ENCODE results near the gene ACOX3.
A peak's percentile ranks its signal among the peaks of the same experiment; 100 is the strongest.
"Not testable (repeated sequence)": the region's sequence is repeated elsewhere in the genome, so short reads cannot be mapped to it uniquely, and the experiment has no call there.

ACOX3 gene

DNA sequence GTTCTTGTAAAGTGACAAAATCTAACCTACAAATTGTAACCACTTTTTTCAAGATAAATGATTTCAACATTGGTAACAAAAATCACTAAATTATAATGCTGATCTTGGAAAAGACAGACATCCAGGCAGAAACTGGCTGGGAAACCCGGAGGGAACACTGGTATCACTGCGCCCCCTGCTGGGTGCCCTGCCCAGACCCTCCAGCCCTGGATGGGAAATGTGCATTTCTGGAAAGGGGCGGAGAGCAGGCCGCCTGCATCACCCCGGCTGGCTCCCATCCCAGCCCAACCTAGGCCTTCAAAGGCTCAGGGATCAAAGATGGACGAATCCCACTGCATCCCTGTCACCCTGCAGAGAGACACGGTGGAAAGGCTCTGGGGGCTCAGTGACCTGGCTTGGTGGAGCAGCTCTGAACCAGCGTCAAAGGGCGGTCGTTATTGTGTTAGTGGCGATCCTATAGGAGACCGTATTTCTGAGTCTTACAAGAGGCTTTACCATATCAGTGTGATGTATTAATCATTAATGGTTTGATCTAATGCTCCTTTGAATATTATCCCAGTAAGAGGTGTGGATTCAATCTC lies 37.3 kb downstream of the ACOX3 start:
- peak; percentile 49 for DNase-seq

DNA sequence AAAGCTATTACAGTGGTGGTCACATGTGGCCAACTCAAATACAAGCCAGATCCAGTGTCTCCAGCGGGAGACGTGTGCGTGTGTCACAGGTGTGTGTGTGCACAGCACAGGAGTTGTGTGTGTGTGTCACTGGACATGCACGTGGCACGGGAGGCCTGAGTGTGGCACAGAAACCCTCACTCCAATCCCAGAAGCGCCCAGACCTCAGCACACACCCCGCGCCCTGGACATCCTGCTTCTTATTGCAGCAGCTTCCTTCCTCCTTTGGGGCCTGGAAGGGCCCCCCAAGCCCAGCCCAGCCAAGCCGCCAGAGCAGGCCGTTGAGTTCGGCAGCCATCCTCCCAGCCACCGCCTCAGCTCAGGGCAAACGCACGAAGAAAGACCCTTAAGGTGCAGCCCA lies 37.9 kb downstream of the ACOX3 start:
- no peak for DNase-seq

DNA sequence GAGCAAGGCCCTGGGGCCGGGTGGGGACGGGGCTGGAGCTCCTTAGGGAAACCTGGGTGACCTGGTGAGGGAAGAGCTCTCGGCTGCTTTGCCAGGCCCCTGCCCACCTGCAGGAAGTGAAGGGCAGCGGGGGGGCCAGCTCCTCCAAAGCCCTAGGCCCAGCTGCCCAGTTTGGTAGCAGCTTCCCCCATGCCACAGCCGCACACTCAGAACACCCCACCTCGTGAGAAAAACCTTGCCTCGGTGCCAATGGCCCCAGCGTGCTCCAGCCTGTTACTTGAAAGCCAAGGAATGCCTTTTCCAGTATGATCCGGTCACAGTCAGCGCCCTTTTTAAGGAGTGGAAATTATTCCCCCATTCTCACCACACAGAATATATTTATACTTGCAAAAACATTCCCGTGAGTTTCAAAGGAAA lies 38.3 kb downstream of the ACOX3 start:
- DNase-seq, result no peak

DNA sequence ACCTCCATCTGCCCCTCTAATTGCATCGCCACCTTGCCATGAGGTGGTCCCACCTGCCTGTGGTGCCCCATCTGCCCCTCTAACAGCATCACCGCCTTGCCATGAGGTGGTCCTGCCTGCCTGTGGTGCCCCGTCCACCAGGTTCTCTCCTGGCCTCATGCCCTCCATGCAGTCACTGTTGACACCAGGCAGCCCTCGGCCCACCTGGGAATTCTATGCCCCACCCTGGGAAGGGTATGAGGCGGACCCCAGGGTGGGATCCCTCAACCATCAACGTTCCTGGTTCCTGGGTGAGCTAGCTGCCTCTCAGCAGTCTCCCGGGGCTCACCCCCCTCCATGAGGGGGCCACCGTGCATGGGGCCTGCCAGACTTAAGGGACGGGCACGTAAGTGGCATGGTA lies 38.9 kb downstream of the ACOX3 start:
- no peak for DNase-seq

DNA sequence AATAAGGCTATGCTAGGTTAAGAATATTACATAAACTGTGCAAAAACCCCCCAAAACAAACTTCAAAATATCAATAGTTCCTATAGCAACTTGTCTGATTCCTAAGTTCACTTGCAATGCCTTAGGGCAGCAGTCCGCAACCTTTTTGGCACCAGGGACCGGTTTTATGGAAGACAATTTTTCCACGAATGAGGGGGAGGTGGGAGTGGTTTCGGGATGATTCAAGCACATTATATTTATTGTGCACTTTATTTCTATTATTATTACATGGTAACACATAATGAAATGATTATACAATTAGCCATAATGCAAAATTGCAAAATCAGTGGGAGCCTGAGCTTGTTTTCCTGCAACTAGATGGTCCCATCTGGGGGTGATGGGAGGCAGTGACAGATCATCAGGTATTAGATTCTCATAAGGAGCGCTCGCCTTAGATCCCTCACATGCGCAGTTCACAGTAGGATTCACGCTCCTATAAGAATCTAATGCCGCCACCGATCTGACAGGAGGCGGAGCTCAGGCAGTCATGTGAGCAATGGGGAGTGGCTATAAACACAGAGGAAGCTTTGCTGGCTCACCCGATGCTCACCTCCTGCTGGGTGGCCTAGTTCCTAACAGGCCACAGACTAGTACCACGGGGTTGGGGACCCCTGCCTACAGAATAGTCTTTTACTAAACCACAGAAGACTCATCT lies 39.7 kb downstream of the ACOX3 start:
- no peak for DNase-seq

DNA sequence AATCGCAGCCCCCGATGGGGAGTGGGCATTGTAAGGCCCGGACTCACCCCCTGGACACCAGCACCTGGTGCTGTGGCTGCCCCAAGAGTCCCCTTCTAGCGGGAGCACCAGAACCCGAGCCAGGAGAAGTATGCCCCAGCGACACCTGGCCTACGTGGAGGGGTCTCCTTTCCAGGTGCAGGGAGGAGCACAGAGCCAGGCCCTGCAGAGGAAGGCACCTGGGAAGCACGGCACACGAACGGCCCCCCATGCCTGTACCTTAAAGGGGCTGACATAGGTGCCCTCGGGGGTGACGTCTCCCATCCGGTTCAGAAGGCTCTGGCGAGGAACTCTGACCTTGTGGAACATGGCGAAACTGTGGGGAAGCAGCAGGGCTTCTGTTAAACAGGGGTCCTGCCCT lies 41.2 kb downstream of the ACOX3 start:
- DNase-seq, result no peak

DNA sequence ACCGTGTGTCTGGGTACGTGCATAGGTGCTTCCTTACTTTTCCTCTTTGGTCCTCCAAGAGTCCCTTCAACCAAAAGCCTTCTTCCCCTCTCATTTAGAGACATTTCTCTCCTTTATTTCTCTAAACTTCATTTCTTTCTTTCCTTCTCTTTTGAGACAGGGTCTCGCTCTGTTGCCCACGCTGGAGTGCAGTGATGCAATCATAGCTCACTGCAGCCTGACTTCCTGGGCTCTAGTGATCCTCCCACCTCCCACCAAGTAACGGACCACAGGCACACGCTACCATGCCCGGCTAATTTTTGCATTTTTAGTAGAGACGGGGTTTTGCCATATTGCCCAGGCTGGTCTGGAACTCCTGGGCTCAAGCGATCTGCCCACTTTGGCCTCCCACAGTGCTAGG lies 42.2 kb downstream of the ACOX3 start:
- no peak for DNase-seq

DNA sequence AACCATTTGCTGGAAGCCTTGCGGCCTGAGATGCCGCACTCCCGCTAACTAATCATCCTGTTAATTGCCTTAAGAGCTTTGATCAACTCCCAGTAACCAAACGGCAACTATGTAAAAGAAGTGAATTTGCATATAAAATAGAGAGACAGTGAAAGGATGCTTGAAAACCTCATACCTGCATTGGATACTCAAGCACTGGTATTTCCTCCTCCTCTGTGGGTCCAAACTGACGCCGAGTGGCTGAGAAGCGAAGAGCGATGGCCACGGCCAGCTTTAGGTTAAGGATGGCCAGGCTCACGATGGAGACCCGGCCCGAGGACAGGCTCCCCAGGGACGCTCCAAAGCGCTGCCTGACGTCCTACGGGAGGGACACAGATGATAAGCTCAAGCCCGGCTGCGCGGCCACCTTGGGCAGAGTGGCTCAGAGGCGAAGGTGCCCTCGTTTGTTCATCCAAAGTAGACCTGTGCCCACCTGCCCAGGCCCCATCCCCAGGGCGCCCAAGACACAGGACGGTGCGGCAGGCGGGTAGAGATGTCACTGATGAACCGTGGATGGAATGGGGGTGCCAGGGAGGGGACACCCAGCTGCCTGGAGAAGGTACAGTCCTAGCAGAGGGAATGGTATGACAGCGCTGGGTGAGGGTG lies 43.6 kb downstream of the ACOX3 start:
- DNase-seq, result no peak

DNA sequence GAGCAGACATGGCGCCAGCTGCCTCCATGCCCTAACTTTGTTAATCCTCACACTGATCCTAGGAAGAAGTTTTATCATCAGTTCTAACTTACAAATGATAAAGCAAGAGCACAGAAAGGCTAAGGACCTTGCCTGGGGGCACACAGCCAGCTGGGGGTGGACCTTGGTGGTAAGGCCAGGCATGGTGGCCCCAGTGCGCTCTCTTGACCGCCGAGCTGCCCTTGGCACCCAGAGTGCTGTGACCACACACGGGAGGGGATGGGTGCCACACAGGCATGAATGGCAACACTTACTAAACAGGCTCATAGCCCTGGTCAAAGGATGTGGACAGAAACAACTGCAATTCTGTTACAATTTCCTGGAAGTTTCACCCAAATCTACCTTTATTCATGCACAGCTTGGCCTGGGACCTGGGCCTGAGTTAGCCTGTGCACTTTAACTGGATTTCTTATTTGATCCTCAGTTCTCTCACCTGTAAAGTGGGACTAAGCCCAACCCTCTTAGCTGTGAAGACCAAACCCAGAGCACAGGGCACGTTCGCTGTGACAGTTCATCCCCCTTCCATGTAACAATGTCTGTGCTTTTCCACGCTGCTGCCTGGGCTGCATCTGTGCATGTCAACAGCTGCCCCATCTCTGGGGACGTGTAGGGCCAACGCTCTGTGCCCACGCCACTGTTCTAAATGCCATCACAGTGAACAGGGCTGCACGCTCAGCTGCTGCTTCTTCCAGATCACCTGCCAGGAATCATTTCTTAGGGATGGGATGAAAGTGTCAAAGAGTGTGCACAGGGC lies 44.8 kb downstream of the ACOX3 start:
- no peak for DNase-seq

DNA sequence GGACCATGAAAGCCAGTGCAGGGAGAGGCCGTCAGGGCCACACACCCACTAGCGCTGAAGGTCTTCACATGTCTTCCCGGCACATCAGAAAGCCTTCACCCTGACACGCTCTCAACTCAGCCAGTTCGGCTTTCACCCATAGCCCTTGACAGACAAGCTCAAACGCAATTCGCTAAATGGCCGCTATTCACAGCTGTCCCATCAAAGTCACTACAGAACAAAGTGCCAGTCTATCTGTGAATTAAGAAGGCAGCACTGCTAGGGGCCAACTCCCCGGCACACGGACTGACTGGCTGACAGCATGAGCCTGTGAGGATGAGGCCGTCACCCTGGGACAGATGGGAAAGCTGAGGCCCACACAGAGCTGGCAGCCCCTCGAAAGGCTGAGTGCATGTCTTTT lies 45.7 kb downstream of the ACOX3 start:
- no peak for DNase-seq

DNA sequence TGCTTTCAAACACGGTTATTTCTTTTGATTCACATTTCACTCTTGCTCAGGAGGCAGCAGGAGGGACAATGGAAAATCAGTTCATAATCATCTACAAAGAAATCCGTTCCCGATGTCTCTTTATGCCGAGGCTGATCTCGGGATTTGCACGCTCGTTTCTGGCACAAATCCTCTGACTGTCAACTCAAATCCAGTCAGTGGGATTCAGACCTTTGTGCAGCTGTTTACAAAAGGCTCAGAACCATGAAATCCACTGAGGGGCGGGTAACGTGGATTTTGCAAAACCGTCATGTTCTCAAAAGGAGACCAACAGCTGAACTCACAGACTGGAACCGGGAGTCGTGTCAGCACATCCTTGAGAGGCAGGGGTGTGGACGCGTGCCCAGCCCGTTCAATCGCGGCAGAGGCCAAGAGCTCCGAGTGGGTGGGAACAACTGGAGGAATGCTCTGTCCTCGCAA lies 46.4 kb downstream of the ACOX3 start:
- DNase-seq, result no peak

DNA sequence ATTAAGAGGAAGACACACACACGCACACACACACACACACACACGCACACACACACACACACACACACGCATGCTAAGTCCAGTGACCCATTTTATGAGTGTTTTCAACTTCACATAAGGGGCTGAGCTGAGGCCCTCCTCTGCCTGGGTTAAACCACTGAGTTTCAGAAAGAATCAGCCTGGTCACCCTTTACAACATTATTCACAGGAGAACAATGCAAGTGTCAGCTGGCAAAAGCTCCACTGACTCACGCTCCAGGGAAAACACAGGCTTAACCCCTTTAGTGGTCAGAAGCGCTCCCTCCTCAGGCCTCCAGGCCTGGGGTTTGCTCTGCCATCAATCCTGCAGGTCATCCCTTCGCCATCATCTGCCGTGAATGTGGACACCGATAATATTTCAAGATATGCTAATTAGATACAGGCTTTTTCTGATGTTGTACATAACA lies 46.9 kb downstream of the ACOX3 start:
- DNase-seq, result no peak

DNA sequence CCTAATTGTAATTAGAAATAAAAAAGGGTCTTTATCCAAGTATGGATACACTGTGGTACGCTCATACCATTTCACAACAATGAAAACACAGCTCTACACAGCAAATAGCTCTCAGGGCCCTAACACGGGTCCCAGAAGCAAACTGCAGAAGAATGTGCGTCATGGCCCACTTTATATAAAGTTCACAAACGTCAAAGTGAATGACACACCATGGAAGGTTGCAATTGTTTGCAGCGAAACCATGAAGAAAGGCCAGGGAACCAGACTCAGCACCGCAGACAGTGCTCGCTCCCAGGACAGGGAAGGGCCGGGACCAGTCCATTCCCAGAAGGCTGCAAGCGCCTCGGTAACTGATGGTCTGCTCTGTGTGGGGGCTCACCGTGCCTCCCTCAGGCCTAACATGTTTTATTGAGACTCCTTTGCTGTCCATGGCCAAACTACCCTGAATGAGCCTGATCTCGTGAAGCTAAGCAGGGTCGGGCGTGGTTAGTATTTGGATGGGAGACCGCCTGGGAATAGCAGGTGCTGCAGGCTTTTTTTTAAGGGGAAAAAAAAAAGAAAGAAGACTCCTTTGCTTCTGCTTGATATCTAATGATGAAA lies 47.8 kb downstream of the ACOX3 start:
- DNase-seq, result no peak

DNA sequence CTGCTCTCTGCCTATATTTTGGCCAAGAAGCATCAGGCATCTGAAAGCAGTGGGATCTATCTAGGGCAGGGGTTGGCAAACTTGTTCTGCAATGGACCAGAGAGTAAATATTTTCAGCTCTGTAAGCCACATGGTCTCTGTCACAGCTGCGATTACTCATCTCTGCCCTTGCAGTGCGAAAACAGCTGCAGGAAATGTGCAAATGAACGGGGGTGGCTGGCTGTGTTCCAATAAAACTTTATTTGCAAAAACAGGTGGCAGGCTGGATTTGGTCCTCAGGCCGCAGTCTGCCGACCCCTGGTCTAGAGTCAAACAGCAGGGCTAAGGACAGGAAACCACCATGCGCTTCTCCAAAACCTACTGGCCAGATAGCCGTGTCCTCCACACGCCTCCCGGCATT lies 48.6 kb downstream of the ACOX3 start:
- DNase-seq, result no peak

DNA sequence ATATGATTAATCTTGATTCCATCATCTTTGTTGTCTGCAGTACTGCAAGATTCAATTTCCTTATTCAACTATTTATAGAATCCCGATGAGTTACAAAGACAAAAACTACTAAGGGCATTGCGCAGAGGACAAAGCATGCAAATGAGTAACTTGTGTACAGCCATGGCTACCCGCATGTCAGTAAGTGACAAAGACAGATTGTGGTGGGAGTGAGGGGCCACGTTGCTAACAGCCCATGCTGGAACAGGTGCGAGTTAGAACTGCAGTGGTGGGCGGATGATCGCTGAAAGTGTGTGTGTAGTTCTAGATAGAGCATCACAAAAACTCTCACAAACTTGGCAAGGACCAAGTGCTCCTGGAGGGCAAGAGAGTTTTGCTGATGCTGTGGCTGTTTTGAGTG lies 49.5 kb downstream of the ACOX3 start:
- DNase-seq, result no peak

DNA sequence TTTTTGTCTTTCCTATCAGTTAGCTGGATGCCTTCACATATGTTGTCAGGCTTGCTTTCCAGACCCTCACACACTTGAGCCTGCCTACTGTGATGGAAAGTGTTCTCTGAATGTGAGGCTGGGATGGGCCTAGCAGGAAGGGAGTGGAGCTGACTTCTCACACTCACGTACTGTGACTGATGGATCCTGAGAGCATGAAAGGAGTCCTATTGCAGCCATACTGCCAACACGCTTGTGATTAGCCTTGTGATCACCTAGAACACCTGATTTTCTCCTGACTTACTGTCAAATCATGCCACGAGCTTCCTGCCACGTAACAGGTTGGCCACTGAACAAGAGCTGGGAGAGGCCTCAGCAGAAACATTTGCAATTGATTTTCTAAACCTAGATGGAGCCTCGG lies 49.9 kb downstream of the ACOX3 start:
- no peak for DNase-seq

DNA sequence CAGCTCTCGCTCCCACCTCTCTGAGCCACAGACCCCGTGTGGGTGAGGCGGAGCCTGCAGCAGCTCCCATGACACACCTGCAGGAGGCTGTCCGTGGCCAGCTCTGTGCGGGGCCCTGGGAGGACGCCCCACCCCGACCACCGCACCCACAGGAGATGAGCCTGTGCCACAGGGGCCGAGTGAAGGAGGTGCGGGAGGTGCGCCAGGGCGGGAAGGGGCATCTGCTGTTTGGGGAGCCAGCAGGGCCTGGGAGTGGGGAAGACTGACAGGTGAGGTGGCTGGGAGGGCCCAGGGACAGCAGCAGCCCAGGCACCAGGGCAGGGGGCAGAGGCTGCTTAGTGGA lies 52.0 kb downstream of the ACOX3 start:
- no peak for DNase-seq

DNA sequence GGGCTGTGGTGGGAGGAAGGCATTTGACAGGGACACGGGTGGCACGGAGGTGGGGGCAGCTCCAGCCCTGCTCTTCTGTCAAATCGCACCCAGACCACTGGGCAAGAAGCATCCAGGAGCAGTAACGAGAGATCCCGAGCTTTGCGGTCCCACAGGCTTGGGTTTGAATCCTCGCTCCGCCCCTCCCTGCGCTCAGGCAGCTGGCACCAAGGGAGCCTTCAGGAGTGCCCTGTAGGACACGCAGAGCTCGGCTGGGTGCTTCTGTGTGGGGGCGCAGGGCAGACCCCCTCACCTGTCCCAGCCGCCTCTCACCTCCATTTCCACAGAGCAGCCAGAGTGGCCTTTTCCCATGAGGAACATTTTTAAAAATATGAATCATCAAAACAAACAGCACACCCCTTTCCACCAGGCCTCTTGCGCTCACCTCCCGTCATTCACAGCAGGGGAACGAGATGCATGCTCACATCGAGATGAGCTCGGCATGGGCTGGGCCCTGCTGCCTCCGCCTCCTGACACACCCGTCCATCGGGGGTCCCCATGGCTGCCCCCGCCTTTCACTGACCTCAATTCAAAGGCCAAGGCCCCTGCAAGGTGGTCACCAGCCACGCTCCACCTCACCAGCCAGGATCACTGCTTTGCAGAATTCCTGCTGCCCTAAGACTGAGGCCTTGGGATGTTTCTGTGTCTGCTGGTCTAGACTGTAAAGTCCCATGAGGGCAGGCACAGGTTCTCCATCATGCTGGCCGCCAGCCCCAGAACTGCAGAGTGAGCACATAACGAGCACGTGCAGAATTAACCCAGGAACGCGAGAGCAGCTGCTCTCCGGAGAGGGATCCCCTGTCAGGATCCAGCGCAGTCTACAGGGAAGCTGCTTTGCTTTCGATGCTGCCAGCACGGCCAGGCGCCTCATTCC lies 52.7 kb downstream of the ACOX3 start:
- no peak for DNase-seq

DNA sequence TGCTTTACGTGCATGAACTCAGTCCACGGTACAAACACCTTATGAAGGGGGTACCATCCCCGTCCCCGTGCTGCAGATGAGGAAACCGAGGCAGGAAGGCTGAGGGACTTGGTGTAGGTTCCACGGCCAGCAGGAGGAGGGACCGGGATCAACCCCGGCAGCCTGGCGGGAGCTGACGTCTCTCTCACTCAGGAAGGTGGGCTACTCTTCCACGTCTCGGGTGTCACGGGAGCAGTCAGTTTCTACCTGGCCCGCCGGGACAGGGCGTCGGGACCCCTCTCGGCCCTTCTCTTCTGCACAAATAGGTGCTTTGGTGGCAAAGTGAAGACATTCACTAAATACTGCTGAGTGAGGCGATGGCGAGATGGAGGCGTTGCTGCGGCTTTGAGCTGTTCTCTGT lies 53.3 kb downstream of the ACOX3 start:
- DNase-seq, result no peak

DNA sequence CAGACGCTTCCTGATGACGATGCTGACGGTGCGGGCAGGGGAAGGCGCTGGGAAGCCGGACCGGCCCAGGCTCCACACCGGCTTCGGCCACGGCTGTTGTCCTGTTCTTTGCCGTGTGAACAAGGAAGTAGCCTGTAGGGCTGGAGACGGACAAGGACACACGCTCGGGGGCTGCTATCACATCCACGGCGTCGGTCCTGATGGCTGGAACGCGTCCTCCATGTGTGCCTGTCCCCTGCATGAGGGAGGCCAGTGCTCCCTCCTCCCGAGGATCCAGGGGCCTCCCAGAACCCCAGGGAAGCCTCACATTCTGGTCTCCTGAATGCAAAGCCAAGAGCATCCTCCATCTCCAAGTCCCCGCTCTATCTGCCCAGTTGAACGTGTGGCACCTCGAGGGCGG lies 53.8 kb downstream of the ACOX3 start:
- DNase-seq, result no peak

DNA sequence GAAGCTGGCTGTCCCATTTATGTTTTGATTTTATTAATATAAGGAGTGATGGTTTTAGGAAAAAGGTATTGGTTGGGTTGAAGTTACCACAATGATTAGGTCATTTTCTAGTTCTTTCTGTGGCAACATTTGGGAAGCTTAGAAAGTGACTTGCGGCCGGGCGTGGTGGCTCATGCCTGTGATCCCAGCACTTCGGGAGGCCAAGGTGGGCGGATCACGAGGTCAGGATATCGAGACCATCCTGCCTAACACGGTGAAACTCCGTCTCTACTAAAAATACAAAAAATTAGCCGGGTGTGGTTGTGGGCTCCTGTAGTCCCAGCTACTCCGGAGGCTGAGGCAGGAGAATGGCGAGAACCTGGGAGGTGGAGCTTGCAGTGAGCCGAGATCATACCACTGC lies 54.4 kb downstream of the ACOX3 start:
- not testable (repeated sequence) for DNase-seq

DNA sequence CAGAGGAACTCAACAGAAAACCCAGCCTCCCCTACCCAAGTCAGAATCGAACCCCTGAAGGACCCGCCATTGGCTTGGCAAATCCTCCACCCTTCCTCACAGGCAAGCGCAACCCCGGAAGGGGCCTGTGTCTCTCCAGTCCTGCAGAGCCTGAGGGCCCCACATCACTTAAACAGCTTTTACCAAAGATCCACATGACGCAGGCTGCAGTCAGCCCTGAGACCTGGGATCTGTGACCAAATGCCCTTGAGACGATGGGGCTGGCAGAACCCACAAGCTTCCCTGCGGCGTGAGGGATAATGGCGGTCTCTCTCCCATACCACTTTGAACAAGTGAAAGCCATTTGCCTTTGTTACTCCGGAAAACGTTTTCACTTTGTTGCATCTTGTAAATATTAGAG lies 54.9 kb downstream of the ACOX3 start:
- DNase-seq, result no peak
